Memory B cell (primary cell): ENCODE measurements around the gene TMTC1.

ENCODE experiments used
- ATAC-seq: fragments of 150-1000 bp; cut with Tn5 transposase; 2 replicates; pipeline ENCODE4 v1.10.0; 2021; ENCODE audit warnings: low read depth, mild to moderate bottlenecking, moderate library complexity
- DNase-seq, 2 donors: peaks; one replicate each; pipeline ENCODE4 v3.0.0; 2022; ENCODE audit warnings: low spot score in 2 of 2
- H3K27ac Mint-ChIP-seq: one replicate; pipeline ENCODE4 v1.8.0; 2022; ENCODE audit warnings: mild to moderate bottlenecking, moderate library complexity, mixed read lengths
- H3K27me3 Mint-ChIP-seq: one replicate; pipeline ENCODE4 v1.8.0; 2022; ENCODE audit warnings: mixed read lengths
- H3K36me3 Mint-ChIP-seq: one replicate; pipeline ENCODE4 v1.8.0; 2022; ENCODE audit warnings: mild to moderate bottlenecking, mixed read lengths
- H3K4me1 Mint-ChIP-seq: one replicate; pipeline ENCODE4 v1.8.0; 2022; ENCODE audit warnings: mixed read lengths
- H3K4me3 Mint-ChIP-seq: one replicate; pipeline ENCODE4 v1.8.0; 2022; ENCODE audit warnings: mild to moderate bottlenecking, moderate library complexity, mixed read lengths
- H3K9me3 Mint-ChIP-seq: one replicate; pipeline ENCODE4 v1.8.0; 2022; ENCODE audit warnings: mixed read lengths

Gene TMTC1

GRCh38 chr12:29552994-29553748 lies 230.6 kb downstream of the TMTC1 start:
- no peak overlapping the region for H3K4me3 Mint-ChIP-seq
- no peaks in the 10 kb centered on the region for H3K27me3 Mint-ChIP-seq
- ATAC-seq = no peak
- H3K4me1 Mint-ChIP-seq = no peaks in the 10 kb centered on the region
- H3K9me3 Mint-ChIP-seq = no peaks in the 10 kb centered on the region
- no peak for DNase-seq
- H3K36me3 Mint-ChIP-seq = no peaks in the 10 kb centered on the region
- no peak overlapping the region for H3K27ac Mint-ChIP-seq

- ATAC-seq (peak; percentile 66), DNase-seq (peak; percentile 41 to 47)
- Mint-ChIP-seq H3K27ac (no peak overlapping the region), H3K9me3 (no peaks in the 10 kb centered on the region), H3K4me1 (no peaks in the 10 kb centered on the region), H3K36me3 (no peaks in the 10 kb centered on the region), H3K4me3 (no peak overlapping the region), H3K27me3 (peaks cover 2% of the 10 kb centered on the region)
Measured at GRCh38 chr12:29552324-29552927, 231.3 kb downstream of the TMTC1 start.

- no peak overlapping the region for H3K27ac Mint-ChIP-seq
- no peak overlapping the region for H3K4me3 Mint-ChIP-seq
- no peaks in the 10 kb centered on the region for H3K4me1 Mint-ChIP-seq
- ATAC-seq (no peak), DNase-seq (no peak)
- H3K27me3 Mint-ChIP-seq = peaks cover 2% of the 10 kb centered on the region
- H3K36me3 Mint-ChIP-seq = no peaks in the 10 kb centered on the region
- no peaks in the 10 kb centered on the region for H3K9me3 Mint-ChIP-seq
Measured at GRCh38 chr12:29551812-29552211, 231.9 kb downstream of the TMTC1 start.

GRCh38 chr12:29547864-29548263 lies 235.9 kb downstream of the TMTC1 start:
- no peak overlapping the region for H3K4me3 Mint-ChIP-seq
- no peaks in the 10 kb centered on the region for H3K4me1 Mint-ChIP-seq
- peaks cover 2% of the 10 kb centered on the region for H3K27me3 Mint-ChIP-seq
- H3K27ac Mint-ChIP-seq = no peak overlapping the region
- DNase-seq (no peak), ATAC-seq (no peak)
- H3K9me3 Mint-ChIP-seq = no peaks in the 10 kb centered on the region
- H3K36me3 Mint-ChIP-seq = no peaks in the 10 kb centered on the region

- H3K27me3 Mint-ChIP-seq = peaks cover 5% of the 10 kb centered on the region
- no peak overlapping the region for H3K4me3 Mint-ChIP-seq
- no peaks in the 10 kb centered on the region for H3K36me3 Mint-ChIP-seq
- no peaks in the 10 kb centered on the region for H3K9me3 Mint-ChIP-seq
- no peaks in the 10 kb centered on the region for H3K4me1 Mint-ChIP-seq
- ATAC-seq (no peak), DNase-seq (no peak)
- H3K27ac Mint-ChIP-seq = no peak overlapping the region
Measured at GRCh38 chr12:29547151-29547632, 236.6 kb downstream of the TMTC1 start.

GRCh38 chr12:29546000-29546399 lies 237.7 kb downstream of the TMTC1 start:
- Mint-ChIP-seq H3K4me1 (no peaks in the 10 kb centered on the region), H3K27me3 (peaks cover 5% of the 10 kb centered on the region), H3K4me3 (no peak overlapping the region), H3K9me3 (no peaks in the 10 kb centered on the region), H3K36me3 (no peaks in the 10 kb centered on the region), H3K27ac (no peak overlapping the region)
- DNase-seq (no peak), ATAC-seq (no peak)

GRCh38 chr12:29545102-29545467 lies 238.7 kb downstream of the TMTC1 start:
- Mint-ChIP-seq H3K27ac (no peak overlapping the region), H3K9me3 (no peaks in the 10 kb centered on the region), H3K4me1 (no peaks in the 10 kb centered on the region), H3K36me3 (no peaks in the 10 kb centered on the region), H3K4me3 (no peak overlapping the region), H3K27me3 (peaks cover 5% of the 10 kb centered on the region)
- DNase-seq (no peak), ATAC-seq (no peak)

- H3K9me3 Mint-ChIP-seq = no peaks in the 10 kb centered on the region
- ATAC-seq (no peak), DNase-seq (no peak)
- peaks cover 5% of the 10 kb centered on the region for H3K27me3 Mint-ChIP-seq
- no peak overlapping the region for H3K4me3 Mint-ChIP-seq
- H3K4me1 Mint-ChIP-seq = no peaks in the 10 kb centered on the region
- H3K36me3 Mint-ChIP-seq = no peaks in the 10 kb centered on the region
- no peak overlapping the region for H3K27ac Mint-ChIP-seq
Measured at GRCh38 chr12:29544428-29545101, 239.2 kb downstream of the TMTC1 start.

GRCh38 chr12:29543036-29543435 lies 240.7 kb downstream of the TMTC1 start:
- DNase-seq (no peak), ATAC-seq (no peak)
- no peaks in the 10 kb centered on the region for H3K4me1 Mint-ChIP-seq
- no peaks in the 10 kb centered on the region for H3K9me3 Mint-ChIP-seq
- peaks cover 5% of the 10 kb centered on the region for H3K27me3 Mint-ChIP-seq
- no peaks in the 10 kb centered on the region for H3K36me3 Mint-ChIP-seq
- H3K27ac Mint-ChIP-seq = no peak overlapping the region
- H3K4me3 Mint-ChIP-seq = no peak overlapping the region

- no peak overlapping the region for H3K27ac Mint-ChIP-seq
- H3K9me3 Mint-ChIP-seq = no peaks in the 10 kb centered on the region
- H3K4me1 Mint-ChIP-seq = no peaks in the 10 kb centered on the region
- DNase-seq (no peak), ATAC-seq (no peak)
- peaks cover 7% of the 10 kb centered on the region for H3K27me3 Mint-ChIP-seq
- no peaks in the 10 kb centered on the region for H3K36me3 Mint-ChIP-seq
- H3K4me3 Mint-ChIP-seq = no peak overlapping the region
Measured at GRCh38 chr12:29537298-29537697, 246.4 kb downstream of the TMTC1 start.

GRCh38 chr12:29534935-29535334 lies 248.8 kb downstream of the TMTC1 start:
- no peak for ATAC-seq
- Mint-ChIP-seq H3K4me1 (no peaks in the 10 kb centered on the region), H3K27ac (no peak overlapping the region), H3K36me3 (no peaks in the 10 kb centered on the region), H3K27me3 (peaks cover 17% of the 10 kb centered on the region), H3K4me3 (no peak overlapping the region), H3K9me3 (no peaks in the 10 kb centered on the region)
- DNase-seq = no peak

- H3K4me1 Mint-ChIP-seq = no peaks in the 10 kb centered on the region
- DNase-seq (no peak), ATAC-seq (no peak)
- H3K9me3 Mint-ChIP-seq = no peaks in the 10 kb centered on the region
- no peak overlapping the region for H3K27ac Mint-ChIP-seq
- H3K27me3 Mint-ChIP-seq = peaks cover 20% of the 10 kb centered on the region
- no peaks in the 10 kb centered on the region for H3K36me3 Mint-ChIP-seq
- no peak overlapping the region for H3K4me3 Mint-ChIP-seq
Measured at GRCh38 chr12:29533815-29534489, 249.8 kb downstream of the TMTC1 start.

- ATAC-seq (no peak), DNase-seq (no peak)
- Mint-ChIP-seq H3K4me1 (no peaks in the 10 kb centered on the region), H3K9me3 (no peaks in the 10 kb centered on the region), H3K36me3 (no peaks in the 10 kb centered on the region), H3K4me3 (no peak overlapping the region), H3K27ac (no peak overlapping the region), H3K27me3 (peaks cover 20% of the 10 kb centered on the region)
Measured at GRCh38 chr12:29531471-29531870, 252.3 kb downstream of the TMTC1 start.

GRCh38 chr12:29530436-29530835 lies 253.3 kb downstream of the TMTC1 start:
- no peaks in the 10 kb centered on the region for H3K4me1 Mint-ChIP-seq
- ATAC-seq = no peak
- no peak for DNase-seq
- H3K27me3 Mint-ChIP-seq = peaks cover 20% of the 10 kb centered on the region
- H3K4me3 Mint-ChIP-seq = no peak overlapping the region
- H3K9me3 Mint-ChIP-seq = no peaks in the 10 kb centered on the region
- no peak overlapping the region for H3K27ac Mint-ChIP-seq
- no peaks in the 10 kb centered on the region for H3K36me3 Mint-ChIP-seq
